Esophagus squamous epithelium (tissue), 5 donors: Measurements from ENCODE around the gene FRMPD4. TPM values are rescaled to one million over a fixed set of nuclear protein-coding genes. Genes with fewer than 3 reads are reported as not detected.

Experiments
- DNase-seq: peaks from one replicate; lab custom pipeline; 2025; lab: John Stamatoyannopoulos, UW
- H3K27ac ChIP-seq, 4 donors: fragments of 200-600 bp; sonication (generic); one replicate each; pipeline ENCODE4 v1.5.1; 2016 to 2019; ENCODE audit warnings: mild to moderate bottlenecking in 1 of 4
- H3K27me3 ChIP-seq, 4 donors: fragments of 200-600 bp; sonication (generic); 1 replicate in 3 of 4; 2 replicates in 1 of 4; pipeline versions ENCODE4 v1.5.1 to v1.6.0; 2017 to 2021; ENCODE audit warnings: antibody characterized with exemption in 1 of 4
- H3K36me3 ChIP-seq, 3 donors: fragments of 200-600 bp; sonication (generic); one replicate each; pipeline ENCODE4 v1.5.1; 2016 to 2019
- H3K4me1 ChIP-seq, 3 donors: fragments of 200-600 bp; sonication (generic); one replicate each; pipeline ENCODE4 v1.5.1; 2017 to 2019
- H3K4me3 ChIP-seq, 4 donors: fragments of 200-600 bp; sonication (generic); 1 replicate in 3 of 4; 2 replicates in 1 of 4; pipeline ENCODE4 v1.5.1; 2016 to 2019; ENCODE audit warnings: mild to moderate bottlenecking in 2 of 4, moderate library complexity in 1 of 4
- H3K9me3 ChIP-seq, 3 donors: fragments of 200-600 bp; sonication (generic); one replicate each; pipeline ENCODE4 v1.5.1; 2016 to 2019
- CTCF ChIP-seq, 6 experiments: fragments of 450-650 bp in 4 of 6; fragments of 200-600 bp in 2 of 6; sonication (generic) in 2 of 6; IDR thresholded peaks; one replicate each; pipeline ENCODE4 v1.5.1; 2016 to 2019; ENCODE audit warnings: antibody characterized with exemption in 6 of 6, mild to moderate bottlenecking in 4 of 6, moderate library complexity in 4 of 6
- POLR2A ChIP-seq, 4 donors: fragments of 450-650 bp; IDR thresholded peaks; one replicate each; pipeline ENCODE4 v1.6.1; 2017; ENCODE audit warnings: antibody characterized with exemption in 4 of 4, mild to moderate bottlenecking in 4 of 4, moderate library complexity in 3 of 4
- WGBS, 2 donors: methylation state at CpG; one replicate each; pipeline ENCODE4 v1.1.5; 2018; 5-methylcytosine and 5-hydroxymethylcytosine counted together
- intact Hi-C: fragments of 100-400 bp; cut with DNase I; formaldehyde crosslinking; loops from one replicate; pipeline ENCODE4 v1.15.0; 2022
- total RNA-seq, 4 donors: library from RNA; depleted of rRNA; stranded (reverse); fragments of >200 nt; gene quantifications; one replicate each; pipeline ENCODE4 v1.1.0, GENCODE V29; 2016
- donor health status: DM: yes; HTN: yes; CAD: no.

Gene FRMPD4
- total RNA-seq, 4 donors from 2014 or later = under 0.01 to 0.06 TPM; not detected in 2

DNA sequence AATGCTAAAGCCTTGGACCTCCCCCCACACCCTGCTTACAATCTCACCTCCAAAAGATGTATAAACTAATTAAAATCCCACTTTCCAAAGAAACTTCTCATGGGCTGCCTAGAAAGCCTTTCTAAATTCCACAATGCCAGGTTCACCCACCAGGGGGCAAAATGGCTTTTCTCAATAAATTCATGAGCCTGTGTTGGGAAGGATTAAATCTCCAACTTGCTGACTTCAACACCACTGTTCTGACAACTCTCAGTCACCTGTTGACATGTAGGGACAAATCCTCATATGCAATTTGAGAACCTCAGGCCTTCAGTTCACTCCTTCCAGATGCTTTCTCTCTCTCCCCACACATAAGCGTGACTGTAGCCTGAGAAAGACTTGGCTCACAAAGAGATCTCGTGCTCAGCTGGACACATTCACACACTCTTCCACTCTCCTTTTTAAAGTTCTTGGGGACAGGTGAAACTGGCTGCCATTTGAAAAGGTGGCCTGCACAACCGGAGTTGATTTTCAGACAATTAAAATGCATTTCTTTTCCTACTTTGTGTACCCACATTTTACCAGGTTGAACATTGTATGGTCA, 564.3 kb downstream of the FRMPD4 start:
- no peak overlapping the region for H3K27ac ChIP-seq
- H3K4me1 ChIP-seq = no peaks in the 10 kb centered on the region
- no peaks in the 10 kb centered on the region for H3K36me3 ChIP-seq
- H3K27me3 ChIP-seq = no peaks in the 10 kb centered on the region
- TF ChIP-seq POLR2A (IDR thresholded peaks at IDR 0.05) = no peak
- TF ChIP-seq CTCF (IDR thresholded peaks at IDR 0.05) = peak in 5 of 6 experiments; percentile 28 to 58 (median 36)
- 55 to 60% methylated on average over 3 of the region's 3 CpGs for WGBS, 2 donors
- no peaks in the 10 kb centered on the region for H3K9me3 ChIP-seq
- intact Hi-C loops = no loop called here
- H3K4me3 ChIP-seq = no peak overlapping the region
- no peak for DNase-seq

- Histone ChIP-seq H3K4me3 (no peak overlapping the region), H3K4me1 (no peaks in the 10 kb centered on the region), H3K27ac (no peak overlapping the region), H3K9me3 (no peaks in the 10 kb centered on the region), H3K27me3 (no peaks in the 10 kb centered on the region), H3K36me3 (no peaks in the 10 kb centered on the region)
- intact Hi-C loops = no loop called here
- no peak for TF ChIP-seq CTCF (IDR thresholded peaks at IDR 0.05)
- DNase-seq = no peak
- 80 to 87% methylated on average over 6 to 7 of the region's 7 CpGs for WGBS, 2 donors
These were observed 566.4 kb downstream of the FRMPD4 start for GRCh38 chrX:12704706-12705105.

- Histone ChIP-seq H3K27ac (no peak overlapping the region), H3K9me3 (no peaks in the 10 kb centered on the region), H3K4me3 (no peak overlapping the region), H3K36me3 (no peaks in the 10 kb centered on the region), H3K27me3 (no peaks in the 10 kb centered on the region), H3K4me1 (no peaks in the 10 kb centered on the region)
- WGBS, 2 donors = 78 to 87% methylated on average over 9 of the region's 9 CpGs
- intact Hi-C loops = no loop called here
- no peak for DNase-seq
- TF ChIP-seq POLR2A (IDR thresholded peaks at IDR 0.05) = no peak
- TF ChIP-seq CTCF (IDR thresholded peaks at IDR 0.05) = no peak
These were observed 570.8 kb downstream of the FRMPD4 start for GRCh38 chrX:12709047-12709446.

DNA sequence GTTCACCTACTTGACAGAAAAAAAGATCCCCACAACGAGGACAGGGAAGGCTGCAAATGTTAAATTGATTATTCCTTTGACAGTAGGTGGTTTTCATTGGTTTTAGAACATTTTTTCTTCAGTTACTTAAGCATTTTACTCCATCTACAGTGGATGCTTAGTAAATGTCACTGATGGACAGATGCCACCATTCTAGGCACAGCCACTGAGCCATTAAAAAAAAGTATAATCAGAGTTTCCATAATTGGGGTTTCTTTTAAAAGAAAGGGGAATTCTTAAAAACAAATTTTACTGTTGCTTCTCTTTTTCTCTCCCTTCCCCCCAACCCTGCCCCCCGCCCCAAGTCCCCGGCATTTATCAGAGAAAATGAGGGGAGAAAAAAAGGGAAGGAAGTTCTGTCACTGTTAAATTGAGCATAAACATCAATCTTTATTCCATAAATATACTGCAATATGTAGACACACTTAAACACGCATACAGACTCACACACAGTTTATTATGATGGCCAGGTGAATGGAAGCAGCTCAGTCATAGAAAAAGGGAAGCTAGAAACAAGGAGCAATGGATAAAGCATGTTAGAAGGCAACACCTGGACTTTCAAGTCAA, 573.3 kb downstream of the FRMPD4 start:
- no peak for DNase-seq
- H3K9me3 ChIP-seq = no peaks in the 10 kb centered on the region
- H3K36me3 ChIP-seq = no peaks in the 10 kb centered on the region
- no peak overlapping the region for H3K4me3 ChIP-seq
- 47 to 61% methylated on average over 2 to 3 of the region's 4 CpGs for WGBS, 2 donors
- TF ChIP-seq CTCF (IDR thresholded peaks at IDR 0.05) (no peak), POLR2A (IDR thresholded peaks at IDR 0.05) (no peak)
- intact Hi-C loops = no loop called here
- H3K27ac ChIP-seq = no peak overlapping the region
- no peaks in the 10 kb centered on the region for H3K27me3 ChIP-seq
- H3K4me1 ChIP-seq = no peaks in the 10 kb centered on the region

DNA sequence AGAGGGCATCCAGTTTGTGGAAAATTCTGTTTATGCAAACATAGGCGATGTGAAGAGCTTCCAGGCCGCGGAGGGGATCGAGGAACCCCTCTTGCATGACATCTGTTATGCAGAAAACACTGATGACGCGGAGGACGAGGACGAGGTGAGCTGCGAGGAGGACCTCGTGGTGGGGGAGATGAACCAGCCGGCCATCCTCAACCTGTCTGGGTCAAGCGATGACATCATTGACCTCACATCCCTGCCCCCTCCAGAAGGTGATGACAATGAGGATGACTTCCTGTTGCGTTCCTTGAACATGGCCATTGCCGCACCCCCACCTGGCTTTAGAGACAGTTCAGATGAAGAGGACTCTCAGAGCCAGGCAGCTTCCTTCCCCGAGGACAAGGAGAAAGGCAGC, 578.3 kb downstream of the FRMPD4 start:
- intact Hi-C loops = no loop called here
- 94 to 98% methylated on average over 5 to 11 of the region's 15 CpGs for WGBS, 2 donors

More for the DNA sequence above, 578.3 kb downstream of the FRMPD4 start:
- Histone ChIP-seq H3K36me3 (no peaks in the 10 kb centered on the region), H3K27ac (no peak overlapping the region), H3K4me1 (no peaks in the 10 kb centered on the region), H3K9me3 (no peaks in the 10 kb centered on the region), H3K27me3 (no peaks in the 10 kb centered on the region), H3K4me3 (no peak overlapping the region)
- no peak for DNase-seq
- TF ChIP-seq POLR2A (IDR thresholded peaks at IDR 0.05) (no peak), CTCF (IDR thresholded peaks at IDR 0.05) (no peak)
